Cardiac fibroblast (primary cell): Measurements from ENCODE around the gene RAB25.
"Not testable (repeated sequence)": the region's sequence is repeated elsewhere in the genome, so short reads cannot be mapped to it uniquely, and the experiment has no call there.

Experiments
- DNase-seq, 2 donors: peaks; one replicate each; pipeline versions ENCODE4 v3.0.0 to v3.0.0-alpha.2; 2010; ENCODE audit warnings: low read depth in 2 of 2
- H3K4me3 ChIP-seq, 2 donors: replicated peaks in 1 of 2; 1 replicate in 1 of 2; 2 replicates in 1 of 2; pipeline ENCODE4 v1.5.1; 2011; ENCODE audit warnings: low read depth in 2 of 2, low read length in 2 of 2, mild to moderate bottlenecking in 2 of 2, moderate library complexity in 1 of 2
- TF ChIP-seq, protein P1 (sequence below): IDR thresholded peaks from one replicate; pipeline ENCODE4 v1.5.1; 2011; ENCODE audit warnings: low read depth, mild to moderate bottlenecking, low read length, inconsistent platforms

The RAB25 gene

GRCh38 chr1:156112276-156113137, 51.5 kb downstream of the RAB25 start:
- DNase-seq, result no peak
- TF ChIP-seq, protein P1, sequence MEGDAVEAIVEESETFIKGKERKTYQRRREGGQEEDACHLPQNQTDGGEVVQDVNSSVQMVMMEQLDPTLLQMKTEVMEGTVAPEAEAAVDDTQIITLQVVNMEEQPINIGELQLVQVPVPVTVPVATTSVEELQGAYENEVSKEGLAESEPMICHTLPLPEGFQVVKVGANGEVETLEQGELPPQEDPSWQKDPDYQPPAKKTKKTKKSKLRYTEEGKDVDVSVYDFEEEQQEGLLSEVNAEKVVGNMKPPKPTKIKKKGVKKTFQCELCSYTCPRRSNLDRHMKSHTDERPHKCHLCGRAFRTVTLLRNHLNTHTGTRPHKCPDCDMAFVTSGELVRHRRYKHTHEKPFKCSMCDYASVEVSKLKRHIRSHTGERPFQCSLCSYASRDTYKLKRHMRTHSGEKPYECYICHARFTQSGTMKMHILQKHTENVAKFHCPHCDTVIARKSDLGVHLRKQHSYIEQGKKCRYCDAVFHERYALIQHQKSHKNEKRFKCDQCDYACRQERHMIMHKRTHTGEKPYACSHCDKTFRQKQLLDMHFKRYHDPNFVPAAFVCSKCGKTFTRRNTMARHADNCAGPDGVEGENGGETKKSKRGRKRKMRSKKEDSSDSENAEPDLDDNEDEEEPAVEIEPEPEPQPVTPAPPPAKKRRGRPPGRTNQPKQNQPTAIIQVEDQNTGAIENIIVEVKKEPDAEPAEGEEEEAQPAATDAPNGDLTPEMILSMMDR, result no peak
- H3K4me3 ChIP-seq, result no peak overlapping the region

DNA sequence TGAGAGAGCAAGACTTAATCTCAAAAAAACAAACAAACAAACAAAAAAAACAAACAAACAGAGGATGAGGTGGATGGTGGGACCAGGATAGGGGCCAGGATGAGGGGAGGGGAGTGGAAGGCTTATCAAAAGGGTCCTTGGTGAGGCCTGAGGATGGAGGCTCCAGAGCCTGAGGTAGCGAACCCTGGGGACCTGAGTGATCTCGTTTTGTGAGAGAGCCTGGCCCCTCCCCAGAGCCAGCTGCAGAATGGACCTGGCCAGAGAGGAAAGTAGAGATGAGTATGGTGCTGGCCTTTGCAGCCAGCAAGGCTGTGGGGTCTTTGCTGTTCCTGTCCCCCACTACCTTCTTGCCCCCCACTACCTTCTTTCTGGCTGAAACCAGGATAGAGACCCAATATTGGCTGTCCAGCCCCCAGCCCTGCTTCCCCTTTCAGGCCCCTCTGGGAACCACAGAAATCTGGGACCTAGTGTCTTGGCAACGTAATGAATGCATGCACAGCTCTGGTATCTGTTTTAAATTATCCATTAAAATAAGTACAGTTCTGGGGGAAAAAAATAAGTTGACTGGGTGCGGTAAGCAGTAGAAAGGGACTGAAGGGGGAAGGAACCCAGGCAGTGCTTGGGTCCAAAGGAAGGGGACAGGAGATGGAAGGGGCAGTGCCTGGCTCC, 52.5 kb downstream of the RAB25 start:
- H3K4me3 ChIP-seq, result no peak overlapping the region
- TF ChIP-seq, protein P1, result no peak
- peak in 1 of 2 donors; percentile 34 for DNase-seq

DNA sequence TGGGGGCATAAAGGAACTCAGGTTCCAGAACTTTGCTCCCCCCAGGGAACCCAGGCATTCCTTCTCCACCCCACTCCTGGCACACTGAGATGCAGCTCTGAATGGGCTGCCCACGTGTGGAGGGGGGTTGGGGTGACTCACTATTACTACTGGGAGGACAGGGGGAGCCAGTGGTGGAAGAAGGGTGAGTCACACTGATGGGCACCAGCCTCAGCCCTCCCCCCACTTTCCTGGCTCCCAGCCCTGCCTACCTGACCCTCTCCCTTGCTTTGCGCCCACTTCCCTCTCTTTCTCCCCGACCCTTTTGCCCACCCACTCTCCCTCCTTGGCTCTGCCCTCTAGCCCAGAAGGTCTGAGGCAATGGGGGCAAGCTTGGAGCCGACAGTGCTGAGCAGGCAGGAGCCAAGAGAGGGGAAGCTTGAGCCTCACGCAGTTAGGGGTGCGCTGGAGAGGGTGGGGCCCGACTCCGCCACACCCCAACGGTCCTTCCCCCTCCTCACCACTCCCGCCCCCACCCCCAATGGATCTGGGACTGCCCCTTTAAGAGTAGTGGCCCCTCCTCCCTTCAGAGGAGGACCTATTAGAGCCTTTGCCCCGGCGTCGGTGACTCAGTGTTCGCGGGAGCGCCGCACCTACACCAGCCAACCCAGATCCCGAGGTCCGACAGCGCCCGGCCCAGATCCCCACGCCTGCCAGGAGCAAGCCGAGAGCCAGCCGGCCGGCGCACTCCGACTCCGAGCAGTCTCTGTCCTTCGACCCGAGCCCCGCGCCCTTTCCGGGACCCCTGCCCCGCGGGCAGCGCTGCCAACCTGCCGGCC, 53.4 kb downstream of the RAB25 start, which contains the start of gene LMNA:
Gene LMNA, plus strand, starts transcription at position 611 of the 818 bp plus-strand sequence. CDS start 208 bp downstream, outside the sequence.
- DNase-seq, result peak; percentile 96 to 98
- peak within 1 kb of the TSS; percentile 74 to 100 for H3K4me3 ChIP-seq
- TF ChIP-seq, protein P1, result no peak

DNA sequence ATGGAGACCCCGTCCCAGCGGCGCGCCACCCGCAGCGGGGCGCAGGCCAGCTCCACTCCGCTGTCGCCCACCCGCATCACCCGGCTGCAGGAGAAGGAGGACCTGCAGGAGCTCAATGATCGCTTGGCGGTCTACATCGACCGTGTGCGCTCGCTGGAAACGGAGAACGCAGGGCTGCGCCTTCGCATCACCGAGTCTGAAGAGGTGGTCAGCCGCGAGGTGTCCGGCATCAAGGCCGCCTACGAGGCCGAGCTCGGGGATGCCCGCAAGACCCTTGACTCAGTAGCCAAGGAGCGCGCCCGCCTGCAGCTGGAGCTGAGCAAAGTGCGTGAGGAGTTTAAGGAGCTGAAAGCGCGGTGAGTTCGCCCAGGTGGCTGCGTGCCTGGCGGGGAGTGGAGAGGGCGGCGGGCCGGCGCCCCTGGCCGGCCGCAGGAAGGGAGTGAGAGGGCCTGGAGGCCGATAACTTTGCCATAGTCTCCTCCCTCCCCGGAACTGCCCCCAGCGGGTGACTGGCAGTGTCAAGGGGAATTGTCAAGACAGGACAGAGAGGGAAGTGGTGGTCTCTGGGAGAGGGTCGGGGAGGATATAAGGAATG, 54.1 kb downstream of the RAB25 start:
- no peak for DNase-seq
- TF ChIP-seq, protein P1, result no peak
- H3K4me3 ChIP-seq, result peak overlapping the region; percentile 74 to 100

DNA sequence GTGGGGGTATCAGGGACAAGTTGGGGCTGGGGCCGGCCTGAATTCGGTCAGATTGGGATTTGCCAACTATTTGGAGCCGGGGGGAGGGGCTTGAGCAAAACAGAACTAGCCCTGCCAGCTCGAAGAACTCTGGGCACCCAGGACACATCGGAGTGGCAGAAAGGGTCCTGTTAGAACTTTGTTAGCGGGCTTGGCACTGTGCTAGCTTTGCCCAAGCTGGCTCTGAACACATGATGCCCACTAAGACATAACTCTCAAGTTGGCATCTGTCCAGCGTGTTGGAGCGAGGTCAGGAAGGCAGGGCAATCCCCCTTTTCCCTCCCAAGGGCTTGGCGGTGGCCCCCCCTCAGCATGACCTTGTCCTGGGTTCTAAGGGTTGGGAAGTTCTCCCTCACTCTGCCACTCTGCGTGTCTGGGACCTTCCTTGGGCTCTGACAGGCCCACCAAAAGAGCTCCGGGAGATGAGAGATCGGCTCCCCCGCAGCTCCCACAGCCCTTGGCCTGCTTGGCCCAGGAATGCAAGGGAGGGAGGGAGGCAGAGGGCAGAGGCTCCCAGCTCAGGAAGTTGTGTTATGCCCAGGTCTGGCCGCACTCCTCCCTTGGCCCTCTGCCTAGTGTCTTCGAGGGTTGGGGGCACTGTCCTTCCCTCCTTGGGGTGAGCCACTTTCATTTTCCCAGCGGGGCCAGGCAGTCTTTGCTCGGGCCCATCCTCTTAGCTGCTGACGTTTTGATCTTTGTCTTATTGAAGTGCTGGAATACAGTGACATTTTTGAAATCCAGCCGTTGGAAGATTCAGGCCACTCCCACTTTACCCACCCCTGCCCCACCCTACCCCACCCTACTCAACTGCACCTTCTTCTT, 54.8 kb downstream of the RAB25 start:
- peak; percentile 66 to 86 for DNase-seq
- peak overlapping the region; percentile 74 to 100 for H3K4me3 ChIP-seq
- TF ChIP-seq, protein P1, result no peak

GRCh38 chr1:156116731-156117130, 55.8 kb downstream of the RAB25 start:
- H3K4me3 ChIP-seq, result peak overlapping the region; percentile 74 to 100
- DNase-seq, result not testable (repeated sequence)
